DLD1 (cell line): ENCODE results near the gene CKS1B.

Experiments
- in situ Hi-C: cut with HindIII; loops from 2 replicates; pipeline ENCODE4 v1.10.0; 2017; ENCODE audit warnings: low sequenced_read_pairs

The CKS1B gene

DNA sequence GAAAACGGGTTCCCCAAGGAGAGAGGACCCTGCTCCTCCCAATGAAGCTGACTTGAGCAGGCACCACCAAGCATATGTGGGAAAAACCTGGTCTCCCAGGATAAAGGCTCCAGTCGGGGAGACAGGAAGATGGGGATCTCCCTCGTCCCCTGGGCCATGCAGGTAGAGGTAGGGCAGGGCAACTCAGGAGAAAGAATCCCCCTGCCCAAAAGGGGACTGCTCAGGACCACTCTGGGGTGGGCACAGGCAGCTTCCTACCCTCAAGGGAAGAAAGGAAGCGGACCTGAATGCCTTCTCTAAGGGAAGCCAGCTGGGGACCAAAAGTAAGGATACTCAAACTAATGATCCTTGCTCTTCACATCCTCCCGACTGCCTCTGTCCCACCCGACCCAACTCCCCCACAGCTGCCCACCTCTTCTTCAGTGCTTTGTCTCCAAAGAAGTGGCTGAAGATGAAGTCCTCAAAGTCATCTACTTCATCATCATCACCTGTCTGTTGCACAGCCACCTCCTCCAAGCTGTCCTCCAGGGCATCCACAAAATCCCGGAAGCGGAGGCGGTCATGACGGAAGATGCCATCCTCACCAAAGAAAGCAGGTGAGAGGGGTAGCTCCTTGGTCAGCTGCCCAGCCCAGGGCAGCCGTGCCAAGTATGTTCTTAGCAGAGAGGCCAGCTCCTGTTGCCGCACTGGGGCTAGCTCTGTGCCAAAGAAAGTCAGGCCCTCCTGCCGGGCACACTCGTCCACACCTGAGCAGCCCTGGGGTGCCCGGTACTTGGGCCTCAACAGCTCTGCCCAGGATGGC, 29.1 kb upstream of the CKS1B start:
- in situ Hi-C loops, result no loop called here

DNA sequence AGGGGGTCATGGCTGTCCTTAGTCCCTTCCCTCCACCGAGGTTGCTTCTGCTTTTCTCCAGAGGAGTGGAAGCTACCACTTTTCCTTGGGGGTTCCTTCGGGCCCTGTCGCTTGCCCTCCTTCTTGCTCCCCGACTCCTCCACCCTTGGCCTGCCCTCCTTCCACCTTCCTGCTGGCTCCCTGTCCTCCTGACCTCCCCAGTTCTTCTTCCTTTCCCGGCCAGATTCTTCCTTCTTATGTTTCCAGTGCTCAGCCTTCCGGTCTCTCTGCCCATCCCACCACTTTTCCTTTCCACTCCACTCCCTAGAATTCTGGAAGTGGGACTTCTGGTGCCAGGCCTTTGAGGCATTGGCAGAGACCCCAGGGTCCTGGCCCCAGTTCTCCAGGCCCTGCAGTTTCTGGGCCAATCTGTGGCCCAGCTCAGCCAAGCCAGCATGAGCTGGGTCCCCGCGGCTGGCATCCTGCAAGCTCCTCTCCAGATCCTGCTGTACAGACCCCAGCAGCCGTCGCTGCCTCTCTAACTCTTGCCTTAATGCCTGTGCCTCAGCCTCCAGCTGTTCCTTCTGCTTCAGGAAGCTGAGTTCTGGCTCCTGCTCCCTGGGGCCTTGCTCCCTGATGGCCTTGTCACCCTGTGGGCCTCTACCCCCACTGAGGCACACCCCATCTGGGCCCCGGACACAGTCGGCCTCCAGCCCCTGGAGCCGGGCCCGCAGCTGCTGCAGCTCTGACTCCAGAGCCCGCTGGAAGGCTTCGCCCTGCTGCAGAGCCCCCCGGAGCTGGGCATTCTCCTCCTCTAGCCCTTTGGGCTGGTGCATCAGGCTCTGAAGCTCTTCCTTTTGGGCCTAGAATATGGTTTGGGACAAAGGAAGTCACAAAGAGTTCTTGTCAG, 28.3 kb upstream of the CKS1B start:
- in situ Hi-C loops, result no loop called here

GRCh38 chr1:154948079-154948478, 26.4 kb upstream of the CKS1B start:
- in situ Hi-C loops, result no loop called here

DNA sequence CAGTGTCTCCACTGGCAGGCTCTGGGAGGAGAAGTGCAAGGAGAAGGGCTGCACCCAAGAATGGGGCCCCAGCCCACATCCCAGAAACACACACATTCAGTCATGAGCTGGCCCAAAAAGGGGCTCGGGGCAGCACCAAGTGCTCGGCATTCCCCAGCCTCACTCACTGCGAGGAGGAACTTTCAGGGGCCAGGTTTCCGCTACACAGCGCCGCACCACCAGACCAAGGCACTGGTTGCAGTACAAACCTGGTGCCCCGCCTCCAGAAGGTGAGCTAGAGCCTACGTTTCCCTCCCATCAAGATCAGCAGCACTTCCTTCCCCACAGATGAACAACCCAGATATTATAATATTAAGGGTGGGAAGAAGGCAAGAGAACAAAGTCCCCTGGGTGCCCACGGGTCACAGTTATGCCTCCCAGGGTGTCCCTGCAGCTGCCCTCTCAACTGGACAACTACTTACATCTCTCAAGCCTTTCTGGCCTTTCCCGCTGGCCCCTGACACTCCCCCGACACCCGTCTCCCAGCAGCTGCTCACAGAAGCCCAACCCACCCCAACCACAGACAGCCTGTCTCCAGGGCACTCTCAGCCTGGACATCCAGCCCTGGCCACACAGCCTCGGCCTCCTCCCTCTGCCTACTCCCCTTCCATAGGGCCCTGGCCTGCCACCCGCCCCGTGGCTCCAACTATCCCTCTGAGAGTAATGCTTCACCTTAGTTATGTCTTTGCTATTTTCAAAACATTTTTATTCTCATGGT, 22.4 kb upstream of the CKS1B start:
- in situ Hi-C loops, result no loop called here

DNA sequence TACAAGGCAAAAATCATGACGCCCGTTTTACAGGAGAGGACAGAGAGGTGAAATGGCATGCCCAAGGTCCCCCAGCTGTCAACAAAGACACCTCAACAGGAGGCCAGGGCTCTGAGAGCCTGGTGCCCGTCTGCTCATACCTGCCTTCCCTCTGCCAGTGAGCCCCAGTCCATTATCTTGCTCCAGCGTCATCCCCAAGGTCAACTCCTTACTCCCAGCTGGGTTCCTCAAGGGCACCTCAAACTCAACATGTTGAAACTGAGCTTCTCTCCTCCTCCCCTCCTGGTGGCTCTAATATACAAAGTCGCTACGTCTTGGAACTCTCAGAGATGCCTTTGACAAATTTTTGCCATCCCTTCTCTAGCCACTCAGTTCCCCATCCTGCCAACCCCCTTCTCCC, 21.8 kb upstream of the CKS1B start:
- in situ Hi-C loops, result no loop called here

DNA sequence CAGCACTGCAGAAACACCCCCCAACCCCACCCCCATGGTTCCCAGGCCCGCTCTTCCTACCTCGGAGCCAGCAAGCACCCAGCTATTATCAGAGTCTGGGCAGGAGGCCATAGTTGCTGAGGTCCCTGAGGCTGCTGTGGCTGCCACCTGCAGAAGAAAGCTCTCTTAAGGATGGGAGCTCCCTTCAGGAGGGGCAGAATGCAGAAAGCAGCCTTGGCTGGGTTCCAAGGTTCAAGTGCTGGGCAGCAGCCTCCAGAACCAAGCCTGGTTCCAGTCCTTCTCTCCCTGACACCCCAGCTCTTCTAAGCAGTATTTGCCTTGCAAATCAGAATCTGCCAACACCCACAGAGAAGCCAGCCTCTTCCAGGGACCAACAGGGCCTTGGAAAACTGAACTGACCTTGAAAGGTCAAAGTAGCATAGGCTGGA, 20.9 kb upstream of the CKS1B start:
- in situ Hi-C loops, result no loop called here

GRCh38 chr1:154954541-154954940, 19.9 kb upstream of the CKS1B start:
- in situ Hi-C loops, result no loop called here

DNA sequence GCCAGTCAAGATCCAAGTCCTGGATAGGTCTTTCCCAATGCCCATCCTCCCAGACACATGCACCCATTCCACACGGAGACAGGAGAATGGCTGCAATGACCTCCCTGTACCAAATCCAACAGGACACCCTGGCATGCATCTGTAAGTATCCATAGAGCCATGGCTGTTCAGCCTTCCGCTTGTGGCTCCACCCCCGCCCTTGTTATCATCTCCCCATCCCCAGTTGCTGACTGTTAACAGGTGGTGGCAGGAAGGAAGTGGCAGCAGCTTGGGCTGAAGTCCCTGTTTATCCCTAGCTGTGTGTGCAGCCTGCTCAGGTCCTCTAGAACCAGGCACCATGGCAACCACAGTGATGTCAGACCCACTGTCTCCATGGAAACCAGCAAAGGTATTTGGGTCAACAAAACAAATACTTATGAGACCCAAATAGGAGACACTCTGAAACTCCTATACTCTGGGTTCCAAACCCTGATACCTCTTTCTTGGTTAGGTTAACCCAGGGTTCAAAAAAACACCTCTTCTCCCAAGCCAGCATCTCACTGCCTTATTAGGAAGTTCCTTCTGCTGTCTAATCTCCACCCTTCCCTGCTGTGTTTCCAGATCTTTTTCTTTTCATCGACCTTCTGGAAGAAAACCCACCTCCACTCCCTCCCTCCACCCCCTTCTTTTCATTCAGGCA, 19.3 kb upstream of the CKS1B start:
- in situ Hi-C loops, result no loop called here

GRCh38 chr1:154955718-154956543, 18.6 kb upstream of the CKS1B start, which contains the start of gene PBXIP1:
PBXIP1 (minus strand) TSS chr1:154956099; CDS start chr1:154953721, 2,378 bp downstream.
- in situ Hi-C loops, result no loop called here

- in situ Hi-C loops, result no loop called here
Measured at GRCh38 chr1:154956544-154956941, 17.9 kb upstream of the CKS1B start.

DNA sequence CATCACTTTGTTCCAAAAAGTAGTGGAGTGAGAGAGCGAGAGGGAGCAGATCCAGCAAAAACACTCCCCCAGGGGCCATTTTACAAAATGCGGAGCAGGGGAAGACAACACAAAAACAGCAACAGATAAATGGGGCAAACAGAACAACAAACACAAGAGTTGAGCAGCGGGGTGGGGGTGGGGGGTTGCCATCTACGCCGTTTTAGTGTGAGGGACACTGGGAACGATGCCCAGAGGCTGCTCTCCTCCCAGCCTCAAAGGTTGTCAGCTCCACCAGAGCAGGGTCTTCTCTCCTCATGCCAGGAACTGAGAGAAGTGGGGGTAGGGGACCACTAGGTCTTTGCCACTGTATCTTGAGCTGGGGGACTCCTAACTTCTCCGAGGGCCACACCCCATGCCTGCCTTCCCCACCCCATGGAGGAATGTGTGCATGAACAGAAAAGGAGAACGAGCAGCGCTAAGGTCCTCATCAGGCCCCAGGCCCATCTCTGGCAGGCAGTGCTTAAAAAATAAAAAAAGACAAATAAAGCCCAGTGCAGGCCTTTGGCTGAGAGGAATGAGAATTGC, 17.3 kb upstream of the CKS1B start:
- in situ Hi-C loops, result no loop called here

- in situ Hi-C loops, result no loop called here
Measured at GRCh38 chr1:154958036-154958435, 16.4 kb upstream of the CKS1B start.

DNA sequence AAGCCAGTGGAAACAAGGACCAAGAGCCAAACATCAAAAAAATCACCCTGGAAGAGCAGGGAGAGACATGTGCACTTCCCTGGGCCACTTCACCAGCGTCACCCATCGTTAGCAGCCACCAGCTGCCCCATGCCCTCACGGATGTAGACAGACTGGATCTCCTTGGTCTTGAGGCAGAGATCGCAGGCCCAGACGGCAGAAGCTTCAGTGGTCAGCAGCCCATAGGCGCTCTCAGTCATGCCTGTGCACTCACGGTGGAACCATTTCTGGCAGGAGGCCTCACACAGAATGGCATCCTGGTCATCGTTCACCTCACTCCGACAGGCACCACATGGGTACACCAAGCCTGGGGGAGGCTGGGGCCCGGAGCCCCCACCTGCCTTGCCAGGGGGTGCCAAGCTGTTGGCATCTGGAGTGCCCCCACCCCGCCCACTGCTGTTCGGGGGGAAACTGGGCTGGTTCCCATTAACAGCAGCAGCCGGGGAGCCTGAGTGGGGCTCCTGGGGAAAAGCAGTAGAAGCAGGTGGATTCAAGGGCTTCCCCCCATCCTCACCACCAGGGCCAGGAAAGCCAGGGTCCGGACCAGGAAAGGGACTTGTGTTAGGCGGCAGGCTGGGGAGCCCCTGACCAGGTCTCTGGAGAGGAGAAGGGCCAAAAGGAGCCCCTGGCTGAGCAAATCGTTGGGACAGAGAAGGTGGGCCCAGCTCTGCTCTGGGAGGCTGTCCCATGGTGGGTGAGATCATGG, 15.6 kb upstream of the CKS1B start:
- in situ Hi-C loops, result no loop called here

DNA sequence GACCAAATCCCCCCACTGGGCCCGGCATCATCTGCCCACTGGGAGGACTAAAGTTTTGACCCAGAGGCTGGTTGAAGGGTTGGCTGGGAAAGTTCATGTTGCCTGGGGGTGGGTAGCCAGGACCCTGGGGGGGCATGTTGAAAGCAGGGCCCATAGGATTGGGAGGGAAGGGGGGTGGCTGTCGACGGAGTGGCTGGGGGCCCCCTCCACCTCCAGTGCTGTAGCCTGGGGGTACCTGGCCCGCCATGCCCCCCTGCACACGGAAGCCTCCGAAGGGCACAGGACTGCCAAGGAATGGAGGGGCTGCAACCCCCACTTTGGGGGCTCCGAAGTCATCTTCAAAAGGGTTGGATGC, 15.1 kb upstream of the CKS1B start:
- in situ Hi-C loops, result no loop called here

- in situ Hi-C loops, result no loop called here
Measured at GRCh38 chr1:154960446-154961136, 13.9 kb upstream of the CKS1B start.

DNA sequence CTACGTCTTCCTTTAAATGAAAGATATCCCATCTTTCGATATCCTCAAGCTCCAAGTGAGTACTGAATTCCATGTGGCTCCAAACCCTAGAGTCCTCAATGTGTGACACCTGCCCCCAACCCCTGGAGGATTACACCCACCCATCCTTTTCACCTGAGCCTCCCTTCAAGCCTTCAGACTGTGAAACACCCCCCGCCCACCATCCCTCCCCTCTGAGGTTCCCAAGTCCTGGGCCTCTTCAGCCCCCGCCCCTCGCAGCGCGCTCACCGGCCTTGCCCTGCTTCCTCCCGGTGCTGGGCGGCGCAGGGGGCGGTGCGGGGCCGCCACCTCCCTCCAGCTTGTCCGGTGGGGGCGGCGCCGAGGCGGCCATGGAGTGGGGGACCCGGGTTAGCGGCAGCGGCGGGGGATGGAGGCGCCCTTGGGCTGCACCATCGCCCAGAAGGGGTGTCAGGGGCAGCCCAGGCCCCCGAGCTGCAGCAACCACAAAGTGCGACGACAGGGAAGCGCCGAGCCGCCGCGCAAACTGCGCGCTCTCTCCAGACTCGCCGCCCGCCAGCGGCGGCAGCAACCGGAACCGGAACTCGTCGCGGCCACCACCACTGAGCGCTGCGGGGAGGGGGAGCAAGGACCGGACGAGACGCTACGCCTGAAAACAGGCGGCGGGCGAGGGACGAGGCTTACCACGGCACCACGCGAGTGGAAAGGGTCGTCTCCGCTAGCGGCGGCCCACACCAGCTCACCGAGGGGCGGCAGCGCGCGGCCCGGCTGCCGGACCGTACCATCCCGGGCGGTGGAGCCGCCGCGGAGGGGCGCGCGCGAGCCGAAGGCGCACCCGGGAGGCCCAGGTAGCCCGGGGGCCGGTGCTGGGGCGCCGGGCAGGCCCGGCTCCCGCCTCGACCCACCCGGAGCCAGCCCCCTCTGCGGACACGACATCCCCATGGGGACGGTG, 13.0 kb upstream of the CKS1B start, which contains the start of gene PYGO2:
TSS of gene PYGO2 (minus strand) at position 576 of the 949 bp plus-strand sequence. CDS start at position 370, 206 bp downstream.
- in situ Hi-C loops, result no loop called here

DNA sequence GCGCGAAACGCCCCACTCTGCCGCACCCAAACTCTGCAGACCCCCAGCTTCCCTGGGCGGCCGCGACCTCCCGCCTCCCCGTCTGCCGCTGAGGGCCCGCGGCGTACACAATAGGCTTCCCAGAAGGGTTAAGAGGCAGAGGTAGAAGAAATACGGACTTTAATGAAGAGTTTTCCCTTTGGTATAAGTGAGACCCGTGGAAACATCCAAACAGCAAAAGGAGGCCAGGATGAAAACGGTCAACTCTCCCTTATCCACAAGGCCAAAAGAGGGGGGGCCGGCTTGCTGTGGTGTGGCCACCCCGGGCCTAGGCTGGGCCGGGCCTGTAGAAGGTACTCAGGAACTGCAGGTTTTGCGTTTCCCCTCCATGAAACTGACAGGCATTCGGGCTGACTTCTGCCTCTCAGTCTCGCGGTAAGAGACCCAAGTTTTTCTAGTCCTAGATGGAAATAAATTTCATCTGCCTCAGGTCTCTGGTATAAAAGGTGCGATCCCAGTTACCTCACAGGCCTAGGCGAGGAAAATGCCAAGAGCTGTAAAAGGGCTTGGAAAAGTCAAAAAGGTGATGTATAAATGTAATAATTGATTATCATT, 12.2 kb upstream of the CKS1B start:
- in situ Hi-C loops, result no loop called here
